NCI-H748 treated with DMSO at 0.1 percent for 48 hours (cell line): ENCODE data around the gene RIMBP2.

Experiments
- DNase-seq: peaks from one replicate; lab custom pipeline; 2025; lab: John Stamatoyannopoulos, UW

RIMBP2 gene

GRCh38 chr12:130460611-130461446 is 255.3 kb downstream of the RIMBP2 start:
- DNase-seq = no peak

- no peak for DNase-seq
Observed at GRCh38 chr12:130459916-130460315, 256.2 kb downstream of the RIMBP2 start.

- no peak for DNase-seq
Observed at GRCh38 chr12:130458341-130458740, 257.8 kb downstream of the RIMBP2 start.

- no peak for DNase-seq
Observed at GRCh38 chr12:130457215-130457614, 258.9 kb downstream of the RIMBP2 start.

- no peak for DNase-seq
Observed at GRCh38 chr12:130456375-130457199, 259.5 kb downstream of the RIMBP2 start.

GRCh38 chr12:130455161-130455560 is 260.9 kb downstream of the RIMBP2 start:
- DNase-seq = no peak

- DNase-seq = no peak
Observed at GRCh38 chr12:130454296-130454695, 261.8 kb downstream of the RIMBP2 start.

- DNase-seq = no peak
Observed at GRCh38 chr12:130452546-130452945, 263.6 kb downstream of the RIMBP2 start.

GRCh38 chr12:130451001-130451930 is 264.8 kb downstream of the RIMBP2 start:
- no peak for DNase-seq

- DNase-seq = no peak
Observed at GRCh38 chr12:130449291-130449690, 266.8 kb downstream of the RIMBP2 start.

GRCh38 chr12:130448044-130448821 is 267.9 kb downstream of the RIMBP2 start:
- DNase-seq = no peak

- DNase-seq = no peak
Observed at GRCh38 chr12:130447655-130447965, 268.5 kb downstream of the RIMBP2 start.

GRCh38 chr12:130446846-130447654 is 269.0 kb downstream of the RIMBP2 start:
- no peak for DNase-seq

- DNase-seq = no peak
Observed at GRCh38 chr12:130444986-130445385, 271.1 kb downstream of the RIMBP2 start.

GRCh38 chr12:130444061-130444460 is 272.0 kb downstream of the RIMBP2 start:
- DNase-seq = no peak

- no peak for DNase-seq
Observed at GRCh38 chr12:130441771-130442760, 274.0 kb downstream of the RIMBP2 start.

GRCh38 chr12:130440411-130441080 is 275.6 kb downstream of the RIMBP2 start:
- DNase-seq = no peak

- no peak for DNase-seq
Observed at GRCh38 chr12:130439250-130439649, 276.8 kb downstream of the RIMBP2 start.

- DNase-seq = no peak
Observed at GRCh38 chr12:130438711-130439110, 277.4 kb downstream of the RIMBP2 start.
